Measurements from ENCODE around the gene EIPR1. TPM values are rescaled to one million over a fixed set of nuclear protein-coding genes. Genes with fewer than 3 reads are reported as not detected.
A peak's percentile ranks its signal among the peaks of the same experiment; 100 is the strongest.

EIPR1 gene
- total and polyA plus RNA-seq, 2 of the 13 experiments (the other 11 are each of a cell fraction or from before 2014, with no cell fraction given), result 70.0 to 96.3 TPM

GRCh38 chr2:3283206-3283605 is 94.4 kb downstream of the EIPR1 start:
- H2AFZ ChIP-seq (ENCODE audit: low read length), result no peak overlapping the region
- H3K4me2 ChIP-seq (ENCODE audit: low read depth, low read length), result no peak overlapping the region
- no peak overlapping the region for H3K4me3 ChIP-seq (replicated peaks in 1 of 3; ENCODE audit: insufficient read depth in 1 of 3, low read depth in 2 of 3, low read length in 3 of 3)
- FAIRE-seq, result no peak
- 95% methylated on average over 14 of the region's 14 CpGs for WGBS (ENCODE audit: low lambda C conversion rate)
- H3K27ac ChIP-seq (ENCODE audit: extremely low read length, insufficient read depth, low read length), result no peak overlapping the region
- no peak for DNase-seq (ENCODE audit: low spot score)
- H3K9me3 ChIP-seq (ENCODE audit: low read length), result no peaks in the 10 kb centered on the region
- no peak for ATAC-seq
- TF ChIP-seq GATA4 (IDR thresholded peaks at IDR 0.05; ENCODE audit: borderline replicate concordance, low read depth), result no peak
- no peak for TF ChIP-seq MYC (CRISPR knock-in tag; IDR thresholded peaks at IDR 0.05; ENCODE audit: borderline replicate concordance)
- TF ChIP-seq ZNF768 (CRISPR knock-in tag; IDR thresholded peaks at IDR 0.05), result peak; percentile 8; the same call in 1 of the 2 replicates
- no peak for TF ChIP-seq ARNTL (CRISPR knock-in tag; IDR thresholded peaks at IDR 0.05)
- H3K27me3 ChIP-seq (ENCODE audit: control insufficient read depth in 1 of 2, insufficient read depth in 2 of 2, low read length in 2 of 2), result no peaks in the 10 kb centered on the region
- ChIA-PET CTCF (ENCODE audit: low intra/inter-chr PET ratio, low total read pairs) (no interaction called here), POLR2A (no interaction called here)
- peaks cover 7 to 8% of the 10 kb centered on the region in 2 experiments; a peak in 4 of 5 replicates for H3K36me3 ChIP-seq (replicated peaks in 1 of 2; ENCODE audit: control insufficient read depth in 1 of 2, insufficient read depth in 2 of 2, low read length in 2 of 2)
- intact Hi-C loops (cut with micrococcal nuclease; ENCODE audit: unreplicated experiment) (no loop called here), in situ Hi-C loops (cut with HindIII; ENCODE audit: extremely low pct_ligation_motif_present, low pct_unique_long_range_greater_than_20kb) (no loop called here)
- H3K79me2 ChIP-seq (ENCODE audit: insufficient read depth, low read length), result peaks cover 3% of the 10 kb centered on the region
- H3K9ac ChIP-seq (ENCODE audit: insufficient read depth, low read depth, low read length), result no peak overlapping the region
- no TSS peak for BruUV-seq (replicated peaks)
- H3K4me1 ChIP-seq (ENCODE audit: insufficient read depth, low read length), result no peaks in the 10 kb centered on the region
- H4K20me1 ChIP-seq (ENCODE audit: insufficient read depth, low read length), result no peaks in the 10 kb centered on the region; the same call in 1 of the 2 replicates

- in situ Hi-C loops (cut with HindIII; ENCODE audit: extremely low pct_ligation_motif_present, low pct_unique_long_range_greater_than_20kb), result no loop called here
- Histone ChIP-seq H3K36me3 (replicated peaks in 1 of 2; ENCODE audit: control insufficient read depth in 1 of 2, insufficient read depth in 2 of 2, low read length in 2 of 2) (peaks cover 5 to 8% of the 10 kb centered on the region in 2 experiments; a peak in 4 of 5 replicates), H3K4me3 (replicated peaks in 1 of 3; ENCODE audit: insufficient read depth in 1 of 3, low read depth in 2 of 3, low read length in 3 of 3) (no peak overlapping the region), H4K20me1 (ENCODE audit: insufficient read depth, low read length) (no peaks in the 10 kb centered on the region; the same call in 1 of the 2 replicates), H3K27me3 (ENCODE audit: control insufficient read depth in 1 of 2, insufficient read depth in 2 of 2, low read length in 2 of 2) (no peaks in the 10 kb centered on the region), H3K79me2 (ENCODE audit: insufficient read depth, low read length) (peaks cover 3% of the 10 kb centered on the region), H3K4me2 (ENCODE audit: low read depth, low read length) (no peak overlapping the region), H3K4me1 (ENCODE audit: insufficient read depth, low read length) (no peaks in the 10 kb centered on the region), H3K9me3 (ENCODE audit: low read length) (no peaks in the 10 kb centered on the region), H3K27ac (ENCODE audit: extremely low read length, insufficient read depth, low read length) (no peak overlapping the region), H3K9ac (ENCODE audit: insufficient read depth, low read depth, low read length) (no peak overlapping the region), H2AFZ (ENCODE audit: low read length) (no peak overlapping the region)
- 96% methylated on average over 33 of the region's 36 CpGs for WGBS (ENCODE audit: low lambda C conversion rate)
- ATAC-seq (no peak), FAIRE-seq (no peak), DNase-seq (ENCODE audit: low spot score) (no peak)
- intact Hi-C loops (cut with micrococcal nuclease; ENCODE audit: unreplicated experiment), result no loop called here
- no peak for TF ChIP-seq BORCS8-MEF2B (CRISPR knock-in tag; IDR thresholded peaks at IDR 0.05)
- no peak for TF ChIP-seq ZNF761 (CRISPR knock-in tag; conservative IDR thresholded peaks at IDR 0.05)
- no peak for TF ChIP-seq NFKBIZ (CRISPR knock-in tag; IDR thresholded peaks at IDR 0.05)
- TF ChIP-seq SUZ12 (IDR thresholded peaks at IDR 0.05; ENCODE audit: low read depth, low read length), result no peak
- no peak for TF ChIP-seq ZNF644 (CRISPR knock-in tag; IDR thresholded peaks at IDR 0.05; ENCODE audit: low read depth)
- no peak for TF ChIP-seq GMEB2 (CRISPR knock-in tag; IDR thresholded peaks at IDR 0.05; ENCODE audit: low read depth)
- TF ChIP-seq ZNF124 (CRISPR knock-in tag; IDR thresholded peaks at IDR 0.05), result no peak
- no peak for TF ChIP-seq XRCC5 (optimal IDR thresholded peaks at IDR 0.05; ENCODE audit: low read length)
- no peak for TF ChIP-seq ZNF678 (CRISPR knock-in tag; IDR thresholded peaks at IDR 0.05)
- TF ChIP-seq ZFP37 (CRISPR knock-in tag; IDR thresholded peaks at IDR 0.05; ENCODE audit: borderline replicate concordance), result no peak
- no peak for TF ChIP-seq KDM6A (CRISPR knock-in tag; IDR thresholded peaks at IDR 0.05; ENCODE audit: low read depth)
- TF ChIP-seq SCMH1 (CRISPR knock-in tag; IDR thresholded peaks at IDR 0.05; ENCODE audit: borderline replicate concordance), result no peak
- TF ChIP-seq ZNF737 (CRISPR knock-in tag; IDR thresholded peaks at IDR 0.05; ENCODE audit: borderline replicate concordance), result no peak
- CTCF ChIA-PET (ENCODE audit: low intra/inter-chr PET ratio, low total read pairs), result no interaction called here
- POLR2A ChIA-PET, result no interaction called here
- BruUV-seq (replicated peaks), result no TSS peak
Observed at GRCh38 chr2:3282056-3282998, 95.3 kb downstream of the EIPR1 start.

Data from HepG2 (cell line).